HL-60/S4 (cell line): ENCODE results near the gene HNF1A.

ENCODE experiments used
- in situ Hi-C: fragments of 300-500 bp; cut with MboI; formaldehyde crosslinking; loops from 2 replicates; pipeline ENCODE4 v1.14.3; 2022; ENCODE audit warnings: low sequenced_read_pairs

The HNF1A gene

DNA sequence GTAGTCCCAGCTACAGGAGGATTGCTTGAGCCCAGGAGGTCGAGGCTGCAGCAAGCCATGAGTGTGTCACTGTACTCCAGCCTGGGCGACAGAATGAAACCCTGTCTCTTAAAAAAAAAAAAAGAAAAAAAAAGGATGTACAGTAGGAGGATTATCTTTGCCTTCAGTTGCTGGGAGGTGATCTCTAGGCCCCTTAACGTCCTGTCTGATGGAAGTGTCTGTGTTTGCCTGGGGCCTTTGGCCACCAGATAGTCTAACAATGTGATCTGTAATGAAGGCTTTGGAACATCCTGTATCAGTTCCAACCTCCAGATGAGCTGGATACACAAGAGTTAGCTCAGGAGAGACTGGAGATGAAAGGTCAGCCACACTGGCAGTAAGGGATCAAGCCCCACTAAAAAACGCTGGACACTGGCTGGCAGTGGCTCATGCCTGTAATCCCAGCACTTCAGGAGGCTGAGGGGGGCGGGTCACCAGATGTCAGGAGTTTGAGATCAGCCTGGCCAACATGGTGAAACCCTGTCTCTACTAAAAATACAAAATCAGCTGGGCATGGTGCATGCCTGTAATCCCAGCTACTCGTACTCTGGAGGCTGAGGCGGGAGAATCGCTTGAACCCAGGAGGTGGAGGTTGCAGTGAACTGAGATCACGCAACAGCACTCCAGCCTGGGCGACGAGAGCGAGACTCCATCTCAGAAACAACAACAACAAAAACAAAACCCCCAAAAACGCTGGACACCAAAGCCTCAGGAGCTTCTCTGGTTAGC, 19.0 kb upstream of the HNF1A start:
- in situ Hi-C loops, result no loop called here

GRCh38 chr12:120960657-120961056, 17.7 kb upstream of the HNF1A start:
- in situ Hi-C loops, result no loop called here

DNA sequence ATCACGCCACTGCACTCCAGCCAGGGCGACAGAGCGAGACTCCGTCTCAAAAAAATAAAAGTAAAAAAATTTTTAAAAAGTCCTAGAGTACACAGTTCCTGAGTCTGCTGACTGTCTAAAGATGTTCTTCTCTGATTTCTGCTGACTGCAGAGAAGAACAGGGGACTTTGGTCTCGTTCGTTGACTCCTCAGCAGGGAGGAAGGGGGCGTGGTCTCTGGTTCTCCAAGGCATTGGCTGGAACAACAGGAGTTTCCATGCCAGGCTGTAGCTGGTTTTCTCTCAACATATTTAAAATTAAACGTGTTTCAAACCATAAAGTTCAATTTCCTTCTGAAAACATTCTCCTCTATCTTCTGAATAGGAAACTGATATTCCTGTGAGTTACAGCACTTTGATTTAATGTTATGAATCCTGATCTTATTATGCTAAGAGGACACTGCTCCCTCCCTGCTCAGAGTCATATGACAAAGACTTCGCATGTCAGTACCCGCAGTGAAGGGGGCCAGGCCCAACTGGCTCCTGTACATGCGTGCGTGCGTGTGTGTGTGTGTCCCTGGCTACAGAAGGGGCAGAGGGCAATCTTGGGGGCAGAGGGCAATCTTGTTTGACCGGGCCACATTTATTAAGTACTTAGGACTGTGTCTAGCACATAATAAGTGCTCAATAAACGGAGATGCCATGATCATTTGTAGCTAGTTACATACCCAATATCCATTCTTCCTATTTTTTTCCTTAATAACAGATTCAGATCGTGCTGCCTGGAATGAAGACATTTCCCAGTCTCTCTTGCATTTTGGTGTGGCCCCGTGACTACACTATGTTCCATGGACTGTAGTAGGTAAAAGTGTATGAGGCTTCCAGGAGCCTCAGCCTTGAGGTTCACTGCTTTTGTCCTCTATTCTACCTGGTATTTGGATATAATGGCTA, 16.5 kb upstream of the HNF1A start:
- in situ Hi-C loops, result no loop called here

- in situ Hi-C loops, result no loop called here
These were observed 15.8 kb upstream of the HNF1A start for GRCh38 chr12:120962532-120963020.

DNA sequence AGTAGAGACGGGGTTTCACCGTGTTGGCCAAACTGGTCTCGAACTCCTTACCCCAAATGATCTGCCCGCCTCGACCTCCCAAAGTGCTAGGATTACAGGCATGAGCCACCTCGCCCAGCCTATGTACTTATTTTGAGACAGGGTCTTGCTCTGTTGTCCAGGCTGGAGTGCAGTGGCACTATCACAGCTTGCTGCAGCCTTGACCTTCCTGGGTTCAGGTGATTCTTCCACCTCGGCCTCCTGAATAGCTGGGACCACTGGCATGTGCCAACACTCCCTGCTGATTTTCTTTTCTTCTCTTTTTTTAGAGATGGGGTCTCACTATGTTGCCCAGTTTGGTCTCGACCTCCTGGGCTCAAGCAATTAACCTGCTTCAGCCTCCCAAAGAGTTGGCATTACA, 14.0 kb upstream of the HNF1A start:
- in situ Hi-C loops, result no loop called here

- in situ Hi-C loops, result no loop called here
These were observed 12.7 kb upstream of the HNF1A start for GRCh38 chr12:120965534-120966091.

GRCh38 chr12:120970310-120970709, 8.0 kb upstream of the HNF1A start:
- in situ Hi-C loops, result loop anchor here (10.0 kb wide), 1 partner anchor 386 kb away; the partner anchor contains the start of gene POP5

DNA sequence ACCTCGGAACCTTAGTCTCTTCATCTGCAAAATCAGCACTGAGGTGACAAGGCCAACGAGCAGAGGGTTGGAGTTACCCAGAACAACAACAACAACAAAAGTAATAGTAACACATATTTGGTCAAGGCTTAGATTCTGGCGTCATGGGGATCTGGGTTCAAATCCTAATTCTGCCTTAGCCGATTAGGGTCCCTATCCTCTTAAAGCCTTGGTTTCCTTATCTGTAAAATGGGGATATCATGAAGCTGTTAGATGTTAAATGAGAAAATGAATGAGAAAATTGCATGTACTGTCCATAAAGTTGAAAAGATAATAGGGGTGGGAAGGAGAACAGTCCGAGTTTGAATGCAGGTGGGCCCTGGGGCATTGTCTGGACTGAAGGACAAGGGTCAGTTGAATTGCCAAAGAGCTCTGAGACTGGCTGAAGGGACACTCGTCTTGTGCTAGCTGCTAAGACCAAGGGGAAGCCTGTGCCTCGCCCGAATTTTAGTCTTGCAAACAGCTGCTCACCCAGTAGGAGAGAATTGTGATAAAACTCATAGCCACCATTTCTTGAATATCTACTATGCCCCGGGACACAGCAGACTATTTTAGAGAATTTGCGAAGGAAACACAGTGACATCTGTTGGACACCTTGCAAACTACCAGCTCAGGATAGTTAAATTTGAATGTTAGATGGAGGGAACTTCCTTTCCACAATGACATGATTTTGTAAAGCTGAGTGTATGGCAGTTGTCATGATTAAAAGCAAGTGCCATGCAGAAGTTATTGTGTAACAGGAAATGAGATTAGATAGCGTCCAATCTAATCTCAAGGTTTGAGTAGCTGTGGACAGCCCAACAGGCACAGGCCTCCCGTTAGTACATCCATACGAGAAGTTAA, 6.8 kb upstream of the HNF1A start:
- in situ Hi-C loops, result loop anchor here (10.0 kb wide), 1 partner anchor 387 kb away; the partner anchor contains the start of gene POP5

GRCh38 chr12:120972870-120973543, 5.3 kb upstream of the HNF1A start:
- in situ Hi-C loops, result loop anchor here (10.0 kb wide), 1 partner anchor 388 kb away; the partner anchor contains the start of gene POP5

DNA sequence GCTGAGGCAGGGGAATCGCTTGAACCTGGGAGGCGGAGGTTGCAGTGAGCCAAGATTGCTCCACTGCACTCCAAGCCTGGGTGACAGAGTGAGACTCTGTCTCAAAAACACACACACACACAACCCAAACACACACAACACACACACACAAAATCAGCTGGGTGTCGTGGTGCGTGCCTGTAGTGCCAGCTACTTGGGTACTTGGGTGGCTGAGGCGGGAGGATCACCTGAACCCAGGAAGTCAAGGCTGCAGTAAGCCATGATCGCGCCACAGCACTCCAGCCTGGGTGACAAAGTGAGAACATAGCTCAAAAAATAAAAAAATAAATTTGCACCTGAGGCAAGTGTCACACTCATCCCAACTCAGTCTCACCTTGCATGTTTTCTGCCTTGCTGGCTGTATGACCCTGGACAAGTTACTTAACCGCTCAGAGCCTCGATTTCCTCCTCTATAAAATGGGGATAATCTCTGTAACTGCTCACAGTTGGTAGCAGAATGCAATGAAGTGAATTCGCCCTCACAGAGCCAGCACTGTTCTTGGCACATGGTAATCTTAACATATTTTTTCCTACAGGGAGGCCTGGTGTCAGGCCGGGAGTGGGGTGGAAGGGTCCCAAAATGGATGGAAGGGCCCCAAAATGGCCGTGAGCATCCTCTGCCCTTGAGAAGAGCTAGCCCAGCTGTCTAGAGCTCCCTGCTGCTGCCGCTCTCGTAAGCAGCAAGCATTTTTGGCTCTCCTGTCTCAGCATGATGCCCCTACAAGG, 630 bp upstream of the HNF1A start:
- in situ Hi-C loops, result loop anchor here (10.0 kb wide), 1 partner anchor 393 kb away; the partner anchor contains the start of gene POP5

DNA sequence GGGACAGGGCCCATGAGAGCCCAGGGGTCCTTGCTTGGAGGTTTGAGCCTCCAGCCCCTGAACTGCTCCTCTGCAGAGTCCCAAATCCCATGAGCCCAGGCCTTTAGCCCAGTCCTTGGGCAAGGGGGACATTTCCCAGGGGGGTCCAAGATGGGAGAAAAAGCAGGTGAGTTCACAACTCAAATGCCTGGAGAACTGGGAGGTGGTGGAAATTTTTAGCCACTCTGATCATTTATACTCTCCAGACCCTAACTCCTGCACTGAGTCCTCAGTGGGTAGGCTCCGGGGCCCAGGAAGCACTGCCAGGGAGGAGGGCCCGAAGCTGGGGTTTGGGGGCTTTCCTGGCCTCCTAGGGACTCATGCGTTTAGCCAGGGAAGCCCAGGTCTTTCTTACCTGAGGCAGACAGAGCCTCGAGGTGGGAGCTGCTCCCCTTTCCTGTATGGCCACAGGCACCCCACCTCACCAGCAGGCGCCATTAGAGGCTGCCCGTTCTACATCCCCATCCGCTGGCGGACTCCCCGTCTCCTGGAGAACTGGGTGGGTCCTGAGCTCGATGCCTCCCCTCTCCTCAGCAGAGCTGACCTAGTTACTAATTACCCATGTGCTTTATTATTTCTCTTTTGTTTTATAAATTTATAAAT, 998 bp downstream of the HNF1A start:
- in situ Hi-C loops, result loop anchor here (10.0 kb wide), 1 partner anchor 395 kb away; the partner anchor contains the start of gene POP5

GRCh38 chr12:120979862-120980696, 1.7 kb downstream of the HNF1A start:
- in situ Hi-C loops, result loop anchor here (10.0 kb wide), 1 partner anchor 395 kb away; the partner anchor contains the start of gene POP5

DNA sequence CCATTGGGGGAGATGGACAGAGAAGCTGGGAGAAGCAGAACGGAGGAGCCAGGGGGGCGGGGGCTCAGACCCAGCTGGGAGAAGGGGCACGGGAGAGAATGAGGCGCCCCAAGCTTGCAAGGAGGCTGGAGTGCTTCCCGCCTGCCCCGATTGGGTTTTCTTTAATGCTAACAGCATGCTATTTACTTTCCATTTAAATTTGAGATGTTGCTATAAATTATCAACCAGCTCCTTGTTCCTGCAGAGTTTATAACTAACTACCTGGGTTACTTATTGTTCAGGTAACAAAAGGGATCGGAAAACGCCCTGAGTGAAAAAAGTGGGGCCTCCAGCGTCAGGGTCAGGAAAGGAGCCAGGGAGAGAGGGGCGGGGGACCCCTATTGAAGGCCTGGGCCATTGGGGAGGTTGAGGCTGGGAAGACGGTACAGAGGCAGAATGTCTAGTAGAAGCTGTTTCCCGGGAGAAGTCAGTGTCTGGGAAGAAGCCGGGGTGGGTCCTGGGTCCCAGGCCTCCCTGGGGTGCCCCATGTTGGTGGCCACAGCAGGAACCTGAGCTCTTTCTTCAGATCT, 2.5 kb downstream of the HNF1A start:
- in situ Hi-C loops, result no loop called here

DNA sequence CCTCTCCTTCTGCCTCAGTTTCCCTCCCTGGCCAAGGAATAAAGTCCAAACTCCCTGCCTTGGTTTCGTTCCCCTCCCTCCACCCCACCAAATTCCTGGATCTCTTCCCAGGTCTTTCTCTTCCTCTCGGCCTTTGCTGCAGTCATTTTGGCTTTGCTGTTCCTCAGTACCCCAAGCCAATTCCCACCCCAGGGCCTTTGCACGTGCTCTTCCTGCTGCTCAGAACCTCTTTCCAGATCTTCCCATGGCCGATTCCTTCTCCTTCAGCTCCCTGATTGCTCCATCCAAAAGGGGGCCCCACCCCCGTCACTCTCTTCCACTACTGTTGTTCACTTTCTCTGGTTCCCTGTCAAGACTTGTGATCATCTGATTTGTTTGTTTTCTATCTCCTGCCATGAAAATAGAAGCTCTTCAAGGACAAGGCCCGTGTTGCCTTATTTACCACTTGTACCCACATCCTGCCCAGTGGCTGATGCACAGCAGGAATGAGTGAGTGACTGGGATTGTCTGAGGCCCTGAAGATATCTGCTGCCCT, 3.1 kb downstream of the HNF1A start:
- in situ Hi-C loops, result no loop called here

- in situ Hi-C loops, result no loop called here
These were observed 4.3 kb downstream of the HNF1A start for GRCh38 chr12:120982659-120983058.

GRCh38 chr12:120983759-120984158, 5.4 kb downstream of the HNF1A start:
- in situ Hi-C loops, result no loop called here
